HG03378 (cell line): ENCODE data around the gene SIX5.

ENCODE experiments used
- ATAC-seq: cut with Tn5 transposase; IDR thresholded peaks from one replicate; pipeline ENCODE4 v1.9.1; 2021; ENCODE audit warnings: mild to moderate bottlenecking, moderate library complexity; ENCODE audit not compliant: unreplicated experiment

Gene SIX5

GRCh38 chr19:45716359-45717130 is 52.5 kb downstream of the SIX5 start:
- ATAC-seq, result no peak

GRCh38 chr19:45715139-45715538 is 53.9 kb downstream of the SIX5 start:
- no peak for ATAC-seq
